OCI-LY7 (cell line): ENCODE results near the gene FCHSD2. TPM values are rescaled to one million over a fixed set of nuclear protein-coding genes. Genes with fewer than 3 reads are reported as not detected.

ENCODE experiments used
- BruUV-seq: library from RNA; stranded (reverse); fragments of 400-500 nt; replicated peaks from 2 replicates; lab custom pipeline; 2021; lab: Mats Ljungman, UMichigan
- CTCF ChIA-PET: fragments of 300-600 bp; sonication (Branson Sonifier 250); formaldehyde crosslinking; loops from one replicate; lab custom pipeline; 2022; ENCODE audit warnings: antibody characterized with exemption; ENCODE audit not compliant: unreplicated experiment; lab: Charles Lee
- POLR2A ChIA-PET: fragments of 300-600 bp; sonication (Branson Sonifier 250); formaldehyde crosslinking; loops from one replicate; lab custom pipeline; 2022; ENCODE audit warnings: antibody characterized with exemption; lab: Charles Lee
- DNase-seq: peaks from one replicate; pipeline ENCODE4 v3.0.0-alpha.2; 2015; ENCODE audit warnings: low spot score
- H2AFZ ChIP-seq: fragments of 200-600 bp; sonication (generic), shearing (Covaris generic); 2 replicates; pipeline ENCODE4 v1.6.1; 2014; ENCODE audit warnings: mild to moderate bottlenecking, antibody characterized with exemption, low read length, moderate library complexity
- H3K27ac ChIP-seq: fragments of 200-600 bp; sonication (generic); 2 replicates; pipeline ENCODE4 v1.5.1; 2014; ENCODE audit warnings: mixed run types, low read depth, mild to moderate bottlenecking, moderate library complexity, low read length, inconsistent platforms; ENCODE audit not compliant: poor library complexity, severe bottlenecking
- H3K36me3 ChIP-seq: fragments of 200-600 bp; sonication (generic); 2 replicates; pipeline ENCODE4 v1.6.1; 2014; ENCODE audit warnings: mild to moderate bottlenecking, antibody characterized with exemption, low read length, moderate library complexity, mixed read lengths; ENCODE audit not compliant: insufficient read depth
- H3K4me1 ChIP-seq: fragments of 200-600 bp; sonication (generic); 2 replicates; pipeline ENCODE4 v1.5.1; 2014; ENCODE audit warnings: mild to moderate bottlenecking, low read length; ENCODE audit not compliant: insufficient read depth, poor library complexity, severe bottlenecking
- H3K4me2 ChIP-seq: fragments of 200-600 bp; sonication (generic); 2 replicates; pipeline ENCODE4 v1.6.1; 2014; ENCODE audit warnings: mild to moderate bottlenecking, low read length
- H3K4me3 ChIP-seq: fragments of 200-600 bp; sonication (generic); 2 replicates; pipeline ENCODE4 v1.5.1; 2014; ENCODE audit warnings: mild to moderate bottlenecking, low read depth, low read length; ENCODE audit not compliant: poor library complexity, severe bottlenecking
- H3K79me2 ChIP-seq: fragments of 200-600 bp; sonication (generic); 2 replicates; pipeline ENCODE4 v1.6.1; 2016; ENCODE audit warnings: low read depth, mild to moderate bottlenecking, low read length, moderate library complexity, mixed read lengths; ENCODE audit not compliant: insufficient read depth
- H3K9me2 ChIP-seq: fragments of 200-600 bp; sonication (generic); 2 replicates; pipeline ENCODE4 v1.6.1; 2016; ENCODE audit warnings: mild to moderate bottlenecking, low read length, mixed read lengths; ENCODE audit not compliant: insufficient read depth
- H3K9me3 ChIP-seq: fragments of 200-600 bp; sonication (generic); 2 replicates; pipeline ENCODE4 v1.6.1; 2014; ENCODE audit warnings: mild to moderate bottlenecking, mixed run types, low read length, mixed read lengths
- H4K20me1 ChIP-seq: fragments of 200-600 bp; sonication (generic); 2 replicates; pipeline ENCODE4 v1.6.1; 2014; ENCODE audit warnings: mild to moderate bottlenecking, antibody characterized with exemption, low read length, moderate library complexity, mixed read lengths; ENCODE audit not compliant: insufficient read depth
- CTCF ChIP-seq: fragments of 200-600 bp; sonication (generic); conservative IDR thresholded peaks from 2 replicates; pipeline ENCODE4 v1.5.1; 2014; ENCODE audit warnings: mild to moderate bottlenecking, antibody characterized with exemption, low read length, moderate library complexity, mixed read lengths
- EZH2phosphoT487 ChIP-seq: fragments of 200-600 bp; sonication (generic); IDR thresholded peaks from 2 replicates; pipeline ENCODE4 v1.6.1; 2018; ENCODE audit warnings: low read depth, borderline replicate concordance, mild to moderate bottlenecking, mixed run types, antibody characterized with exemption, low read length, moderate library complexity, mixed read lengths
- intact Hi-C: fragments of 100-400 bp; cut with micrococcal nuclease; formaldehyde crosslinking; loops from one replicate; pipeline ENCODE4 v1.10.0; 2022; ENCODE audit not compliant: unreplicated experiment
- total RNA-seq, 2 experiments: library from RNA; depleted of rRNA in 1 of 2; stranded (reverse); fragments of >200 nt in 1 of 2; shearing (Covaris generic) in 1 of 2; gene quantifications; 2 replicates each; pipeline ENCODE4 v1.2.3, GENCODE V29; 2014 to 2022

Gene FCHSD2
- total RNA-seq, 2 experiments from 2014 or later, result 39.0 to 147 TPM

- ChIA-PET CTCF (no interaction called here), POLR2A (no interaction called here)
- no peaks in the 10 kb centered on the region for H4K20me1 ChIP-seq
- no peaks in the 10 kb centered on the region for H3K9me2 ChIP-seq
- no peak overlapping the region for H2AFZ ChIP-seq
- intact Hi-C loops, result loop anchor here (5.0 kb wide), 1 partner anchor 221 kb away; the partner anchor contains the start of gene FCHSD2
- peaks cover 13% of the 10 kb centered on the region; the same call in 1 of the 2 replicates for H3K79me2 ChIP-seq
- no peak overlapping the region for H3K4me3 ChIP-seq
- no peaks in the 10 kb centered on the region for H3K4me1 ChIP-seq
- TF ChIP-seq EZH2phosphoT487 (no peak), CTCF (no peak)
- H3K36me3 ChIP-seq, result peaks cover 75% of the 10 kb centered on the region
- H3K4me2 ChIP-seq, result no peak overlapping the region
- H3K9me3 ChIP-seq, result no peaks in the 10 kb centered on the region
- BruUV-seq, result no TSS peak
- H3K27ac ChIP-seq, result no peak overlapping the region
- no peak for DNase-seq
Observed at GRCh38 chr11:72921028-72921716, 220.9 kb downstream of the FCHSD2 start.

DNA sequence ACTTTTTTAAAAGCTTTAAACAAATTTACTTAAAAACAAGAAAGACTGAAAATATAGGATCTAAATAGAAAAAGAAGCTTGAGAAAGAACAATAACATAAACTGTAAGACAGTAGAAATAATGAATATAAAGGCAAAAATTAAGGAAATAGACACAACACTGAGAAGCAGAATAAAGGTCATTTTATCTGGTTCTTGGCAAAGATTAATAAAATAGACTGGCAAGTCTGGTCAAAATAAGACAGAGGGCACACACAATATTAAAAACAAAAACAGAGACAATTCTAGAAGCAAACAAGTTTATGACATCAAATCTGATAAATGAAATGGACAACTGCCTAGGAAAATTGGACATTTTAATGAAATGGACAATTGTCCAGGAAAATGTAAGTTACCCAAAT is 222.1 kb downstream of the FCHSD2 start:
- H3K4me3 ChIP-seq, result no peak overlapping the region
- CTCF ChIA-PET, result no interaction called here
- H3K36me3 ChIP-seq, result peaks cover 76% of the 10 kb centered on the region
- no peak for DNase-seq
- no TSS peak for BruUV-seq
- TF ChIP-seq CTCF (no peak), EZH2phosphoT487 (no peak)
- H3K4me1 ChIP-seq, result no peaks in the 10 kb centered on the region
- H3K79me2 ChIP-seq, result peaks cover 15% of the 10 kb centered on the region; the same call in 1 of the 2 replicates
- H3K9me2 ChIP-seq, result no peaks in the 10 kb centered on the region
- H3K9me3 ChIP-seq, result 0 out of 2 replicates have a peak, but pooled peaks cover 4% of the 10 kb centered on the region
- no peak overlapping the region for H3K4me2 ChIP-seq
- intact Hi-C loops, result loop anchor here (5.0 kb wide), 1 partner anchor 222 kb away; the partner anchor contains the start of gene FCHSD2
- no peak overlapping the region for H2AFZ ChIP-seq
- no peaks in the 10 kb centered on the region for H4K20me1 ChIP-seq
- POLR2A ChIA-PET, result interaction anchor here (1.0 to 1.6 kb wide), 3 partner anchors 15 to 29 kb away, joined by 3 to 4 read pairs (median 3); no protein-coding TSS in a partner anchor
- H3K27ac ChIP-seq, result no peak overlapping the region

- Histone ChIP-seq H3K27ac (no peak overlapping the region), H3K36me3 (peaks cover 81% of the 10 kb centered on the region), H3K79me2 (peaks cover 23% of the 10 kb centered on the region), H3K9me3 (peaks cover 7% of the 10 kb centered on the region; the same call in 1 of the 2 replicates), H4K20me1 (no peaks in the 10 kb centered on the region), H3K4me2 (no peak overlapping the region), H3K9me2 (no peaks in the 10 kb centered on the region), H3K4me1 (no peaks in the 10 kb centered on the region), H3K4me3 (no peak overlapping the region), H2AFZ (no peak overlapping the region)
- CTCF ChIA-PET, result no interaction called here
- POLR2A ChIA-PET, result interaction anchor here (1.1 to 1.6 kb wide), 2 partner anchors 11 to 28 kb away, joined by 3 to 4 read pairs; no protein-coding TSS in a partner anchor
- TF ChIP-seq EZH2phosphoT487, result no peak
- no peak for TF ChIP-seq CTCF
- intact Hi-C loops, result no loop called here
- no peak for DNase-seq
- no TSS peak for BruUV-seq
Observed at GRCh38 chr11:72918851-72919250, 223.3 kb downstream of the FCHSD2 start.
